PC-3 (cell line): ENCODE measurements around the gene SLC35A5. TPM values are rescaled to one million over a fixed set of nuclear protein-coding genes. Genes with fewer than 3 reads are reported as not detected.

Experiments used
- ATAC-seq: fragments of 200-7000 bp; cut with Tn5 transposase; 2 replicates; pipeline ENCODE4 v1.9.1; 2020; ENCODE audit warnings: mild to moderate bottlenecking, moderate library complexity
- BruUV-seq: library from RNA; stranded (reverse); fragments of 400-500 nt; replicated peaks from 2 replicates; lab custom pipeline; 2021; lab: Mats Ljungman, UMichigan
- CTCF ChIA-PET: fragments of 300-600 bp; sonication (Branson Sonifier 250); formaldehyde crosslinking; loops from one replicate; lab custom pipeline; 2022; ENCODE audit warnings: antibody characterized with exemption; lab: Charles Lee
- POLR2A ChIA-PET: fragments of 300-600 bp; sonication (Branson Sonifier 250); formaldehyde crosslinking; loops from one replicate; lab custom pipeline; 2022; ENCODE audit warnings: antibody characterized with exemption; ENCODE audit not compliant: unreplicated experiment; lab: Charles Lee
- DNase-seq: peaks from one replicate; pipeline ENCODE4 v3.0.0-alpha.2; 2015
- H2AFZ ChIP-seq: fragments of 300-600 bp; sonication (generic); 2 replicates; pipeline ENCODE4 v1.6.0; 2016; ENCODE audit warnings: antibody characterized with exemption, low read length
- H3F3A ChIP-seq: fragments of 300-600 bp; sonication (generic); one replicate; pipeline ENCODE4 v1.6.0; 2017; ENCODE audit warnings: antibody characterized with exemption, low read length, control low read depth, mild to moderate bottlenecking; ENCODE audit not compliant: unreplicated experiment
- H3K27ac ChIP-seq: fragments of 300-600 bp; sonication (generic); 2 replicates; pipeline ENCODE4 v1.5.1; 2016; ENCODE audit warnings: mild to moderate bottlenecking, low read length
- H3K27me3 ChIP-seq: fragments of 300-600 bp; sonication (generic); 2 replicates; pipeline ENCODE4 v1.6.1; 2016; ENCODE audit warnings: low read length, mixed read lengths
- H3K36me3 ChIP-seq: fragments of 300-600 bp; sonication (generic); 2 replicates; pipeline ENCODE4 v1.6.1; 2016; ENCODE audit warnings: low read depth, mixed run types, low read length, mixed read lengths
- H3K4me1 ChIP-seq: fragments of 300-600 bp; sonication (generic); 2 replicates; pipeline ENCODE4 v1.5.1; 2016; ENCODE audit warnings: low read length; ENCODE audit not compliant: insufficient read depth
- H3K4me2 ChIP-seq: fragments of 300-600 bp; sonication (generic); 2 replicates; pipeline ENCODE4 v1.6.0; 2016; ENCODE audit warnings: low read length
- H3K4me3 ChIP-seq: fragments of 300-600 bp; sonication (generic); 2 replicates; pipeline ENCODE4 v1.5.1; 2016; ENCODE audit warnings: mild to moderate bottlenecking, low read length, mixed read lengths
- H3K79me2 ChIP-seq: fragments of 300-600 bp; sonication (generic); 2 replicates; pipeline ENCODE4 v1.6.1; 2017; ENCODE audit warnings: low read length, mixed read lengths
- H3K9ac ChIP-seq: fragments of 300-600 bp; sonication (generic); 2 replicates; pipeline ENCODE4 v1.6.0; 2016; ENCODE audit warnings: mild to moderate bottlenecking, low read length
- H3K9me2 ChIP-seq: fragments of 300-600 bp; sonication (generic); replicated peaks from 2 replicates; pipeline ENCODE4 v1.6.1; 2016; ENCODE audit warnings: mixed run types, low read length, mixed read lengths
- H3K9me3 ChIP-seq: fragments of 300-600 bp; sonication (generic); 2 replicates; pipeline ENCODE4 v1.6.1; 2016; ENCODE audit warnings: low read length, mixed read lengths
- H4K20me1 ChIP-seq: fragments of 300-600 bp; sonication (generic); 2 replicates; pipeline ENCODE4 v1.6.1; 2016; ENCODE audit warnings: low read length, mixed read lengths
- CTCF ChIP-seq: fragments of 300-600 bp; sonication (generic); conservative IDR thresholded peaks from 2 replicates; pipeline ENCODE4 v1.5.1; 2017; ENCODE audit warnings: antibody characterized with exemption, low read depth, mild to moderate bottlenecking, low read length
- EZH2 ChIP-seq: fragments of 300-600 bp; sonication (generic); IDR thresholded peaks from one replicate; pipeline ENCODE4 v1.6.1; 2017; ENCODE audit warnings: antibody characterized with exemption, mild to moderate bottlenecking, low read length; ENCODE audit not compliant: unreplicated experiment
- EZH2phosphoT487 ChIP-seq: fragments of 300-600 bp; sonication (generic); IDR thresholded peaks from 2 replicates; pipeline ENCODE4 v1.6.1; 2018; ENCODE audit warnings: mild to moderate bottlenecking, antibody characterized with exemption, low read length, borderline replicate concordance
- intact Hi-C: fragments of 100-400 bp; cut with micrococcal nuclease; formaldehyde crosslinking; loops from 2 replicates; pipeline ENCODE4 v1.9.0; 2023
- total RNA-seq: library from RNA; depleted of rRNA; stranded (reverse); fragments of >200 nt; gene quantifications from 2 replicates; pipeline ENCODE4 v1.2.3, GENCODE V29; 2014

SLC35A5 gene
- total RNA-seq, 1 experiment from 2014 or later, result 17.7 TPM

- Histone ChIP-seq H4K20me1 (no peaks in the 10 kb centered on the region), H3K4me2 (no peak overlapping the region), H3K27ac (no peak overlapping the region), H3K9me2 (no peaks in the 10 kb centered on the region), H3K79me2 (no peaks in the 10 kb centered on the region), H2AFZ (no peak overlapping the region), H3K9ac (no peak overlapping the region), H3K4me1 (peaks cover 6% of the 10 kb centered on the region; the same call in 1 of the 2 replicates), H3K9me3 (no peaks in the 10 kb centered on the region), H3K27me3 (no peaks in the 10 kb centered on the region), H3K4me3 (no peak overlapping the region), H3F3A (no peaks in the 10 kb centered on the region), H3K36me3 (0 out of 2 replicates have a peak, but pooled peaks cover 2% of the 10 kb centered on the region)
- TF ChIP-seq EZH2phosphoT487, result no peak
- no peak for TF ChIP-seq EZH2
- no peak for TF ChIP-seq CTCF
- CTCF ChIA-PET, result no interaction called here
- DNase-seq (no peak), ATAC-seq (no peak)
- intact Hi-C loops, result no loop called here
- BruUV-seq, result no TSS peak
- POLR2A ChIA-PET, result no interaction called here
Measured at GRCh38 chr3:112572701-112573100, 10.9 kb downstream of the SLC35A5 start.

GRCh38 chr3:112579232-112579631 is 17.4 kb downstream of the SLC35A5 start:
- Histone ChIP-seq H3K27me3 (no peaks in the 10 kb centered on the region), H3K4me3 (no peak overlapping the region), H3K36me3 (no peaks in the 10 kb centered on the region), H3K27ac (no peak overlapping the region), H3F3A (no peaks in the 10 kb centered on the region), H3K9me3 (no peaks in the 10 kb centered on the region), H3K4me1 (peaks cover 3% of the 10 kb centered on the region; the same call in 1 of the 2 replicates), H3K9me2 (no peaks in the 10 kb centered on the region), H4K20me1 (no peaks in the 10 kb centered on the region), H3K9ac (no peak overlapping the region), H3K79me2 (no peaks in the 10 kb centered on the region), H2AFZ (no peak overlapping the region), H3K4me2 (no peak overlapping the region)
- no TSS peak for BruUV-seq
- no peak for ATAC-seq
- TF ChIP-seq EZH2phosphoT487 (no peak), CTCF (no peak), EZH2 (no peak)
- no peak for DNase-seq
- ChIA-PET POLR2A (interaction anchor here (0.6 kb wide), 1 partner anchor 10 kb away, joined by 5 read pairs; no protein-coding TSS in a partner anchor), CTCF (no interaction called here)
- intact Hi-C loops, result no loop called here

GRCh38 chr3:112579697-112580096 is 17.9 kb downstream of the SLC35A5 start:
- no peaks in the 10 kb centered on the region for H3F3A ChIP-seq
- H3K36me3 ChIP-seq, result no peaks in the 10 kb centered on the region
- BruUV-seq, result no TSS peak
- intact Hi-C loops, result no loop called here
- H3K9me3 ChIP-seq, result no peaks in the 10 kb centered on the region
- no peak for TF ChIP-seq CTCF
- H3K9me2 ChIP-seq, result no peaks in the 10 kb centered on the region
- H4K20me1 ChIP-seq, result no peaks in the 10 kb centered on the region
- CTCF ChIA-PET, result no interaction called here
- no peak overlapping the region for H3K27ac ChIP-seq
- H3K4me1 ChIP-seq, result peaks cover 3% of the 10 kb centered on the region; the same call in 1 of the 2 replicates
- H3K79me2 ChIP-seq, result no peaks in the 10 kb centered on the region
- no peak overlapping the region for H3K4me3 ChIP-seq
- H2AFZ ChIP-seq, result no peak overlapping the region
- no peak overlapping the region for H3K4me2 ChIP-seq
- DNase-seq, result no peak
- no peak overlapping the region for H3K9ac ChIP-seq
- no peaks in the 10 kb centered on the region for H3K27me3 ChIP-seq
- POLR2A ChIA-PET, result interaction anchor here (0.6 kb wide), 1 partner anchor 11 kb away, joined by 5 read pairs; no protein-coding TSS in a partner anchor
- ATAC-seq, result no peak
